Kidney (tissue), 14 donors: ENCODE results near the gene ETDC. TPM values are rescaled to one million over a fixed set of nuclear protein-coding genes. Genes with fewer than 3 reads are reported as not detected.

ENCODE experiments used
- DNase-seq, 5 donors: peaks; one replicate each; pipeline ENCODE4 v3.0.0-alpha.2; 2013 to 2020
- FAIRE-seq: peaks from 2 replicates; lab custom pipeline; 2012; peaks lifted over from hg19 to GRCh38; lab: Jason Lieb, UNC
- H3K27ac ChIP-seq, 2 donors: one replicate each; pipeline ENCODE4 v1.7.0; 2013; ENCODE audit warnings: low read depth in 2 of 2, low read length in 2 of 2, inconsistent platforms in 1 of 2
- H3K27me3 ChIP-seq: one replicate; pipeline ENCODE4 v1.7.1; 2013; ENCODE audit warnings: low read length, inconsistent platforms; ENCODE audit not compliant: control insufficient read depth, insufficient read depth
- H3K36me3 ChIP-seq, 3 donors: one replicate each; pipeline versions ENCODE4 v1.7.0 to v1.7.1; 2013; ENCODE audit warnings: low read length in 3 of 3, control low read depth in 1 of 3, inconsistent platforms in 1 of 3; ENCODE audit not compliant: insufficient read depth in 3 of 3, control insufficient read depth in 2 of 3
- H3K4me1 ChIP-seq, 3 donors: one replicate each; pipeline versions ENCODE4 v1.7.0 to v1.7.1; 2013; ENCODE audit warnings: low read length in 3 of 3, inconsistent platforms in 1 of 3, low read depth in 1 of 3; ENCODE audit not compliant: control insufficient read depth in 2 of 3, insufficient read depth in 2 of 3
- H3K4me3 ChIP-seq, 3 donors: one replicate each; pipeline versions ENCODE4 v1.7.0 to v1.8.1; 2013; ENCODE audit warnings: low read length in 3 of 3, control low read depth in 1 of 3, inconsistent platforms in 1 of 3
- H3K9ac ChIP-seq, 3 donors: one replicate each; pipeline versions ENCODE4 v1.7.0 to v1.7.1; 2013; ENCODE audit warnings: low read length in 3 of 3, control low read depth in 1 of 3, inconsistent platforms in 1 of 3
- H3K9me3 ChIP-seq, 3 donors: one replicate each; pipeline versions ENCODE4 v1.7.0 to v1.7.1; 2013; ENCODE audit warnings: low read length in 3 of 3, control low read depth in 1 of 3, inconsistent platforms in 1 of 3; ENCODE audit not compliant: control insufficient read depth in 2 of 3, insufficient read depth in 1 of 3
- intact Hi-C: fragments of 100-400 bp; cut with DNase I; formaldehyde crosslinking; loops from one replicate; pipeline ENCODE4 v1.11.1; 2022
- polyA plus RNA-seq: library from polyadenylated mRNA; stranded (reverse); fragments of 350-450 nt; fragmentation: Illumina TruSeq; extraction: RNeasy Lipid Tissue Mini Kit (QIAGEN cat#74804); gene quantifications from one replicate; pipeline ENCODE4 v1.2.3, GENCODE V29; 2014; ENCODE audit warnings: low read depth, low replicate concordance; ENCODE audit not compliant: insufficient read depth
- total RNA-seq: library from RNA; stranded (reverse); fragmentation: NEBNext Ultra II Directional; extraction: Animal tissue kit (Norgen Biotek cat#: 25700); gene quantifications from one replicate; pipeline ENCODE4 v1.2.1, GENCODE V29; 2021
- TF ChIP-seq, protein P1 (sequence below): IDR thresholded peaks from 3 replicates; pipeline ENCODE4 v1.5.1; 2012; ENCODE audit warnings: mild to moderate bottlenecking, moderate library complexity, borderline replicate concordance; ENCODE audit not compliant: insufficient read depth; ENCODE audit errors: extremely low read depth
- donor health status: control.
- donor health status: control.
- donor health status: control.
- donor health status: control.
- donor health status: control.
- donor health status: DM: yes; HTN: yes; CAD: no.
- donor health status: Normal renal cell carcinoma (clear cell type).

The ETDC gene
- total and polyA plus RNA-seq, 2 donors from 2014 or later = not detected

DNA sequence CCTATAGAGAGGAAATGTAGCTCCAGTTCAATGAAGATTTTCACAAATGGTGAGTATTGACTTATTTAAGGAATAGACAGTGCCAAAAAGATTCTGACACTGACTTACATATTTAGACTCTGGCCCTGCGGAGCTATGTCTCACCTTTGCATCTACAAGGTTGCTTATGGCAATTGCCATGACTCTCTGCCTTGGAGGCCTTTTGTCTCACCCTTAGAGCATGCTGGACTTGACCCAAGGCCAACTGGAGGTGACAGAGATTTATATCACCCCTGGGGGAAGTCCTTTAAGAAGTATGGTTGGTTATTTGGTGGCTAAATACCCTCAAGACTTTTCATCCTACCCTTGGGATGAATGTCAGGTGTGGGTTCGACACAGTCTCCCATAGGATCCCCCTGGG lies 4.5 kb upstream of the ETDC start:
- DNase-seq (no peak), FAIRE-seq (no peak)
- Histone ChIP-seq H3K9ac (no peak overlapping the region), H3K27ac (no peak overlapping the region), H3K4me3 (no peak overlapping the region), H3K36me3 (no peaks in the 10 kb centered on the region), H3K27me3 (no peaks in the 10 kb centered on the region), H3K4me1 (no peaks in the 10 kb centered on the region), H3K9me3 (no peaks in the 10 kb centered on the region)
- TF ChIP-seq, protein P1, sequence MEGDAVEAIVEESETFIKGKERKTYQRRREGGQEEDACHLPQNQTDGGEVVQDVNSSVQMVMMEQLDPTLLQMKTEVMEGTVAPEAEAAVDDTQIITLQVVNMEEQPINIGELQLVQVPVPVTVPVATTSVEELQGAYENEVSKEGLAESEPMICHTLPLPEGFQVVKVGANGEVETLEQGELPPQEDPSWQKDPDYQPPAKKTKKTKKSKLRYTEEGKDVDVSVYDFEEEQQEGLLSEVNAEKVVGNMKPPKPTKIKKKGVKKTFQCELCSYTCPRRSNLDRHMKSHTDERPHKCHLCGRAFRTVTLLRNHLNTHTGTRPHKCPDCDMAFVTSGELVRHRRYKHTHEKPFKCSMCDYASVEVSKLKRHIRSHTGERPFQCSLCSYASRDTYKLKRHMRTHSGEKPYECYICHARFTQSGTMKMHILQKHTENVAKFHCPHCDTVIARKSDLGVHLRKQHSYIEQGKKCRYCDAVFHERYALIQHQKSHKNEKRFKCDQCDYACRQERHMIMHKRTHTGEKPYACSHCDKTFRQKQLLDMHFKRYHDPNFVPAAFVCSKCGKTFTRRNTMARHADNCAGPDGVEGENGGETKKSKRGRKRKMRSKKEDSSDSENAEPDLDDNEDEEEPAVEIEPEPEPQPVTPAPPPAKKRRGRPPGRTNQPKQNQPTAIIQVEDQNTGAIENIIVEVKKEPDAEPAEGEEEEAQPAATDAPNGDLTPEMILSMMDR = no peak
- intact Hi-C loops = no loop called here

DNA sequence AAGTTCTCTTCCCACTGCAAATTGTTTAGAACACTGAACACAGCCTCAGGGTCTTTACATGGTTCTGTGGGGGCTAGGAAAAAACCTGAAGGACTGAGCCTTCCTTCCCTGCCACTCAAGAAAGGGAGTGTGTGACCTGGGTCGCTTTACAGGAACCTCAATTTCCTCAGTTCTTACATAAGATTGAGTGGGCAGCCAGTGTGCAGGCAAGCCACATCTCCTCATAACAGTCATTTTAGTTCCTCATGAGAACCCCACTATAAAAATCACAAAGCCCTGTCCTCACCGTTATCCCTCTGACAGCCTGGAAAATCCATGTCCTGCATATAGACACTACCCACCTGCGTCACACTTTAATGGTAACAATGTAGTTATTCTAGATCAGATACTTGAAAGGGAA lies 2.1 kb upstream of the ETDC start:
- FAIRE-seq = no peak
- no peak overlapping the region for H3K27ac ChIP-seq
- TF ChIP-seq, protein P1 = no peak

GRCh38 chrX:135308345-135308855 lies 880 bp upstream of the ETDC start:
- H3K36me3 ChIP-seq = no peaks in the 10 kb centered on the region
- intact Hi-C loops = no loop called here
- no peak overlapping the region for H3K4me3 ChIP-seq
- no peaks in the 10 kb centered on the region for H3K27me3 ChIP-seq
- H3K9me3 ChIP-seq = peaks cover 0 to 3% (median 0%) of the 10 kb centered on the region in 3 donors
- H3K4me1 ChIP-seq = no peaks in the 10 kb centered on the region
- no peak for DNase-seq
- no peak overlapping the region for H3K9ac ChIP-seq
- TF ChIP-seq, protein P1 = no peak
- FAIRE-seq = no peak
- no peak overlapping the region for H3K27ac ChIP-seq

More for the DNA sequence above, 2.1 kb upstream of the ETDC start:
- Histone ChIP-seq H3K9me3 (no peaks in the 10 kb centered on the region), H3K4me1 (no peaks in the 10 kb centered on the region), H3K4me3 (no peak overlapping the region), H3K9ac (no peak overlapping the region), H3K36me3 (no peaks in the 10 kb centered on the region), H3K27me3 (no peaks in the 10 kb centered on the region)
- intact Hi-C loops = no loop called here
- no peak for DNase-seq

GRCh38 chrX:135315864-135316263 lies 6.6 kb downstream of the ETDC start:
- no peak overlapping the region for H3K9ac ChIP-seq
- H3K27ac ChIP-seq = no peak overlapping the region
- no peak for DNase-seq
- H3K4me1 ChIP-seq = no peaks in the 10 kb centered on the region
- TF ChIP-seq, protein P1 = no peak
- no peak overlapping the region for H3K4me3 ChIP-seq
- no peaks in the 10 kb centered on the region for H3K27me3 ChIP-seq
- FAIRE-seq = peak; percentile 11
- intact Hi-C loops = no loop called here
- H3K36me3 ChIP-seq = peaks cover 0 to 3% (median 2%) of the 10 kb centered on the region in 3 donors
- peaks cover 1 to 8% (median 2%) of the 10 kb centered on the region in 3 donors for H3K9me3 ChIP-seq
